Lower lobe of right lung (tissue), 2 donors: ENCODE measurements around the gene C2CD3. TPM values are rescaled to one million over a fixed set of nuclear protein-coding genes. Genes with fewer than 3 reads are reported as not detected.
"Not testable (repeated sequence)": the region's sequence is repeated elsewhere in the genome, so short reads cannot be mapped to it uniquely, and the experiment has no call there.

Experiments used
- ATAC-seq, 2 donors: fragments of 200-7000 bp; cut with Tn5 transposase; one replicate each; pipeline ENCODE4 v1.9.1; 2020 to 2022; ENCODE audit warnings: mild to moderate bottlenecking in 2 of 2, moderate library complexity in 2 of 2
- DNase-seq: peaks from one replicate; pipeline ENCODE4 v3.0.0-alpha.2; 2020
- H3K27ac ChIP-seq: fragments of 200-600 bp; one replicate; pipeline ENCODE4 v1.8.0; 2022
- H3K27me3 ChIP-seq: fragments of 200-600 bp; one replicate; pipeline ENCODE4 v1.8.0; 2022; ENCODE audit warnings: low read depth
- H3K36me3 ChIP-seq: fragments of 200-600 bp; one replicate; pipeline ENCODE4 v1.8.0; 2022; ENCODE audit warnings: mild to moderate bottlenecking
- H3K4me1 ChIP-seq: fragments of 200-600 bp; one replicate; pipeline ENCODE4 v1.8.0; 2022
- H3K4me3 ChIP-seq: fragments of 200-600 bp; one replicate; pipeline ENCODE4 v1.8.0; 2022; ENCODE audit warnings: mild to moderate bottlenecking
- H3K9me3 ChIP-seq: fragments of 200-600 bp; one replicate; pipeline ENCODE4 v1.8.0; 2022
- CTCF ChIP-seq: fragments of 200-600 bp; IDR thresholded peaks from one replicate; pipeline ENCODE4 v1.8.0; 2022; ENCODE audit warnings: antibody characterized with exemption, mild to moderate bottlenecking
- intact Hi-C: fragments of 100-400 bp; cut with DNase I; formaldehyde crosslinking; loops from one replicate; pipeline ENCODE4 v1.11.0; 2022
- total RNA-seq: library from RNA; stranded (reverse); fragmentation: NEBNext Ultra II Directional; extraction: Animal tissue kit (Norgen Biotek cat#: 25700); gene quantifications from one replicate; pipeline ENCODE4 v1.2.1, GENCODE V29; 2021
- donor health status: DM: no; HTN: yes; CAD: no; lungs with severe emphysema.

The C2CD3 gene
- total RNA-seq, 1 donor from 2014 or later: 31.0 TPM

DNA sequence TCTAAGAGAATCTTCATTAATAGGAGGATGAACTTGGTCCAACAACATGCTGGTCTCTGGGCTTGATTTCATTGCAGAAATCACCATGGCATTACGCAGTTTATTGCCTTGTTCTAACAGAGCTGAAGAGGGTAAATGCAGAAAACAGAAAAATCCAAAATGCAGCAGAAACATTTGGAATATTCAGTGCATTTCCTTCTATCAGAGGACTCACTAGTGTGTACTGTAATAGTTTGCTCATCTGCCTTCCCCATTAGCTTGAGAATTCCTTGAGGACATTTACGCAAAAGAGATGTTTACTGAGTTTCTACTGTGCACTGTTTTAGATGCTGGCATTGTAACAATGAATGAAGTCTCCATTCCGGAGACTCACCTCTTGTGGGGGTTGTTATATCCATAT lies 37.4 kb downstream of the C2CD3 start:
- no peak overlapping the region for H3K27ac ChIP-seq
- no peak for ATAC-seq
- no peaks in the 10 kb centered on the region for H3K27me3 ChIP-seq
- peaks cover 55% of the 10 kb centered on the region for H3K36me3 ChIP-seq
- peaks cover 6% of the 10 kb centered on the region for H3K4me1 ChIP-seq
- TF ChIP-seq CTCF: no peak
- DNase-seq: no peak
- H3K9me3 ChIP-seq: no peaks in the 10 kb centered on the region
- H3K4me3 ChIP-seq: no peak overlapping the region
- intact Hi-C loops: no loop called here

DNA sequence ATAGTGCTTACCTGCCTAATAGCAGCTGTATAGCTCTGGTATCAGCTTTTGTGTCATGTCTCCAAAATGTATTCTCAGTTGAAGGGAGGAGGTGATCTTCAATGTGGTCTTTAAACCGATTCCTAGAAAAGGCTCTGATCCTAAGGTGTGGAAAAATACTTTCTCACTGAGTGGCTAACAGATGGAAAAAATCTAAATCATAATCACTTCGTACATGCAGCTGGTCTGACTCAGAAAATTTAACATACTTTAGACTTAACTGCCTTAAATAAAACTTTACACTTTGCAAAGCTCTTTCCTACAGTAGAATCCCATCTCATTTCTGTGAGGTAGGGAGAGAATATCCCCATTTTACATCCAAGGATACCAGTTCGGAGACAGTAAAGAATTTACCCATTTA lies 38.0 kb downstream of the C2CD3 start:
- Histone ChIP-seq H3K36me3 (peaks cover 53% of the 10 kb centered on the region), H3K4me1 (peaks cover under 1% of the 10 kb centered on the region), H3K4me3 (no peak overlapping the region), H3K27me3 (no peaks in the 10 kb centered on the region), H3K9me3 (no peaks in the 10 kb centered on the region), H3K27ac (no peak overlapping the region)
- TF ChIP-seq CTCF: no peak
- ATAC-seq (no peak), DNase-seq (no peak)
- intact Hi-C loops: no loop called here

GRCh38 chr11:74129121-74129520 lies 41.7 kb downstream of the C2CD3 start:
- H3K9me3 ChIP-seq, H3K4me3 ChIP-seq, DNase-seq, H3K27me3 ChIP-seq, ATAC-seq, H3K27ac ChIP-seq, intact Hi-C loops, H3K4me1 ChIP-seq: not testable (repeated sequence)
- H3K36me3 ChIP-seq: peaks cover 26% of the 10 kb centered on the region

GRCh38 chr11:74123008-74123448 lies 47.8 kb downstream of the C2CD3 start:
- ATAC-seq: no peak
- intact Hi-C loops: no loop called here
- no peak overlapping the region for H3K27ac ChIP-seq
- no peak for DNase-seq
- H3K4me3 ChIP-seq: no peak overlapping the region
- H3K27me3 ChIP-seq: no peaks in the 10 kb centered on the region
- H3K9me3 ChIP-seq: no peaks in the 10 kb centered on the region
- H3K36me3 ChIP-seq: peaks cover 12% of the 10 kb centered on the region
- no peaks in the 10 kb centered on the region for H3K4me1 ChIP-seq
- no peak for TF ChIP-seq CTCF

- no peak for ATAC-seq
- no peak for DNase-seq
- intact Hi-C loops: no loop called here
- no peaks in the 10 kb centered on the region for H3K27me3 ChIP-seq
- TF ChIP-seq CTCF: no peak
- H3K9me3 ChIP-seq: no peaks in the 10 kb centered on the region
- peaks cover 18% of the 10 kb centered on the region for H3K36me3 ChIP-seq
- H3K4me3 ChIP-seq: no peak overlapping the region
- H3K27ac ChIP-seq: no peak overlapping the region
- H3K4me1 ChIP-seq: no peaks in the 10 kb centered on the region
Observed at GRCh38 chr11:74121804-74122203, 49.0 kb downstream of the C2CD3 start.

- H3K36me3 ChIP-seq: peaks cover 28% of the 10 kb centered on the region
- not testable (repeated sequence) for DNase-seq
Observed at GRCh38 chr11:74120260-74121035, 50.4 kb downstream of the C2CD3 start.

More at GRCh38 chr11:74120260-74121035, 50.4 kb downstream of the C2CD3 start:
- intact Hi-C loops, H3K27me3 ChIP-seq, H3K9me3 ChIP-seq, ATAC-seq, H3K4me3 ChIP-seq, H3K27ac ChIP-seq, H3K4me1 ChIP-seq: not testable (repeated sequence)
